Activated naive CD4-positive, alpha-beta T cell treated with anti-CD3 and anti-CD28 coated beads for 36 hours (primary cell): Measurements from ENCODE around the gene PTPRN2. TPM values are rescaled to one million over a fixed set of nuclear protein-coding genes. Genes with fewer than 3 reads are reported as not detected.
"Not testable (repeated sequence)": the region's sequence is repeated elsewhere in the genome, so short reads cannot be mapped to it uniquely, and the experiment has no call there.

Experiments used
- CTCF ChIA-PET: fragments of 350-600 bp; sonication (Branson Sonifier 250); formaldehyde crosslinking; loops from one replicate; lab custom pipeline; 2021; ENCODE audit warnings: antibody characterized with exemption; lab: Charles Lee
- DNase-seq: peaks from one replicate; pipeline ENCODE4 v3.0.0-alpha.2; 2020
- H3K27ac Mint-ChIP-seq: one replicate; pipeline ENCODE4 v1.8.0; 2021; ENCODE audit warnings: mild to moderate bottlenecking, mixed read lengths
- H3K27me3 Mint-ChIP-seq: one replicate; pipeline ENCODE4 v1.8.0; 2021; ENCODE audit warnings: low read depth, mixed read lengths
- H3K36me3 Mint-ChIP-seq: one replicate; pipeline ENCODE4 v1.8.0; 2021; ENCODE audit warnings: low read depth, mixed read lengths
- H3K4me1 Mint-ChIP-seq: one replicate; pipeline ENCODE4 v1.8.0; 2021; ENCODE audit warnings: low read depth, mixed read lengths
- H3K4me3 Mint-ChIP-seq: one replicate; pipeline ENCODE4 v1.8.0; 2021; ENCODE audit warnings: mild to moderate bottlenecking, moderate library complexity, mixed read lengths
- H3K9me3 Mint-ChIP-seq: one replicate; pipeline ENCODE4 v1.8.0; 2021; ENCODE audit warnings: mixed read lengths
- intact Hi-C: fragments of 100-400 bp; cut with micrococcal nuclease; formaldehyde crosslinking; loops from one replicate; pipeline ENCODE4 v1.15.1; 2023
- total RNA-seq, 2 experiments: library from RNA; stranded (reverse); gene quantifications; one replicate each; pipeline ENCODE4 v1.2.3, GENCODE V29; 2021

The PTPRN2 gene
- total RNA-seq, 2 experiments from 2014 or later = 0.54 to 0.62 TPM

DNA sequence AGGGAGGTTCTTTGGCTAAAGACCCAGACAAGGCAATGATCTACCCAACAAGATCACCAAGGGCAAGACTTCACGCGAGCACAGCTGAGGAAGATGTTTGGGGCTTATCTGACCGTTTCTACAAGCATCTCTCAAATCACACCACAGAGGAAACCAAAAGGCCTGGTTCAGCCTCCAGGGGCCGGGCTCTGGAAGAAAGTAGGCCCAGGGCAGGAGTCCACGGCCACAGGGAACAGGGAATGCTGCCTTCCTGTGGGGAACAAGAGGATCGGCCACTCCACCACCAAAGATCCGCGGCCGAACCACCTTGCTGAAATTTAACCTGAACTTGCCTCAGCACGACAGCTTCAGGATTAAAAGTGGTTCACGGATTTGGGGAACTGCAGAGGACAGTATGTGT is 332.5 kb downstream of the PTPRN2 start:
- CTCF ChIA-PET = interaction anchor here (0.6 kb wide), 1 partner anchor 331 kb away, joined by 3 read pairs; no protein-coding TSS in a partner anchor
- DNase-seq = no peak

DNA sequence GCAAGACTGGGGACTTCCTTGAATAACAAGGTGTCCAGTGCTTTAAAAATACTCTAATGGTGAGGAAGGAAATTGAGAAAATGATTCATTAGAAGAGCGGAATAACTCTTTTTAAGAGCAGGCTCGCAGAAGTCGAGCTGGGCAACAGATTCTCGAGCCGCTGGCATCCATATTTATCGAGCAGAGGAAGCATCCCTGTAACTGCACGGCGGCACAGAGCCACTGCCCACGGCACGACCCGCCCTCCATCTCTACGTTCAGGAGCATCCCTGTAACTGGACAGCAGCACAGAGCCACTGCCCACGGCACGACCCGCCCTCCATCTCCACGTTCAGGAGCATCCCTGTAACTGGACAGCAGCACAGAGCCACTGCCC is 334.0 kb downstream of the PTPRN2 start:
- H3K4me3 Mint-ChIP-seq, H3K36me3 Mint-ChIP-seq, DNase-seq, H3K27me3 Mint-ChIP-seq, H3K4me1 Mint-ChIP-seq, intact Hi-C loops, CTCF ChIA-PET, H3K27ac Mint-ChIP-seq, H3K9me3 Mint-ChIP-seq: not testable (repeated sequence)

More for the DNA sequence above, 332.5 kb downstream of the PTPRN2 start:
- no peaks in the 10 kb centered on the region for H3K9me3 Mint-ChIP-seq
- no peaks in the 10 kb centered on the region for H3K36me3 Mint-ChIP-seq
- no peaks in the 10 kb centered on the region for H3K27me3 Mint-ChIP-seq
- no peak overlapping the region for H3K27ac Mint-ChIP-seq
- H3K4me1 Mint-ChIP-seq = no peaks in the 10 kb centered on the region
- no peak overlapping the region for H3K4me3 Mint-ChIP-seq
- intact Hi-C loops = no loop called here

DNA sequence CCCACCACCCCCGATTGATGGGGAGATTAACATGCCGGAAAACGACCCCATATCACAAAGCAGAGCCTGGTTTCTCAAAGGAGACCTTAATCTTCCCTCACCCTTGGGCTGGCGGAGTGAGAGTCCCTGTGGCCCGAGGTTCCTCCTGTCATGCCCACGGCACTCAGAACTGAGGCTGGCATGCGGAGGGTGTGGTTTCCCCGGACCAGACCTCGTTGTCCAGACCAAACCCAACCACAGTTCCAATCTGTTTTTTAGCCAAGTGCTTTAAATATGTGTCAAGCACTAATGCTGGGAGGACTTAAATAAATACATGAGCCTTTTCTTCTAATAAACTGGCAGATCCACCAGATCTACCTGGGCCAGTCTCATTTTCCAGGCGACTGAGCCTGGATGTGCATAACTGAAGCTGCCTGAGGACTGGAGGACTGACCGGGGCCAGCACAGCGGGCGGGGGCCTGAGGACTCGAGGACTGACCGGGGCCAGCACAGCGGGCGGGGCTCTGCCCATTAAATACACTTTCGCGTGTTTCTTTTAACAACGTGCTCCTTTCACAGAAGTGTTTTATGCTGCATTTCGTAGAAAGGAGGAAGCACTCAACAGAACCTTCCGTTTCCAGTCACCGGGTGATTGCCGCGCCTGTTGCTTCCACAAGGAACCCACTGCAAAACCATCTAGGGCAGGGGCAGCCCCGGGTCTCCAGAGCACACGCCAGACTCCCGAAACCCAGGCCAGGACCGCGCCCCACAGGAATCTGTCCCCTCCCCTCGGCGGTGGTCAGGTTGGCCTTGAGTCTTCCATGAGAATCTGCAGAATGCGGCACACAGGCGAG is 334.6 kb downstream of the PTPRN2 start:
- H3K4me1 Mint-ChIP-seq = no peaks in the 10 kb centered on the region
- H3K4me3 Mint-ChIP-seq = no peak overlapping the region
- no peaks in the 10 kb centered on the region for H3K36me3 Mint-ChIP-seq
- intact Hi-C loops = no loop called here
- H3K27me3 Mint-ChIP-seq = no peaks in the 10 kb centered on the region
- no peak overlapping the region for H3K27ac Mint-ChIP-seq
- no peaks in the 10 kb centered on the region for H3K9me3 Mint-ChIP-seq
- CTCF ChIA-PET = no interaction called here
- DNase-seq = no peak

DNA sequence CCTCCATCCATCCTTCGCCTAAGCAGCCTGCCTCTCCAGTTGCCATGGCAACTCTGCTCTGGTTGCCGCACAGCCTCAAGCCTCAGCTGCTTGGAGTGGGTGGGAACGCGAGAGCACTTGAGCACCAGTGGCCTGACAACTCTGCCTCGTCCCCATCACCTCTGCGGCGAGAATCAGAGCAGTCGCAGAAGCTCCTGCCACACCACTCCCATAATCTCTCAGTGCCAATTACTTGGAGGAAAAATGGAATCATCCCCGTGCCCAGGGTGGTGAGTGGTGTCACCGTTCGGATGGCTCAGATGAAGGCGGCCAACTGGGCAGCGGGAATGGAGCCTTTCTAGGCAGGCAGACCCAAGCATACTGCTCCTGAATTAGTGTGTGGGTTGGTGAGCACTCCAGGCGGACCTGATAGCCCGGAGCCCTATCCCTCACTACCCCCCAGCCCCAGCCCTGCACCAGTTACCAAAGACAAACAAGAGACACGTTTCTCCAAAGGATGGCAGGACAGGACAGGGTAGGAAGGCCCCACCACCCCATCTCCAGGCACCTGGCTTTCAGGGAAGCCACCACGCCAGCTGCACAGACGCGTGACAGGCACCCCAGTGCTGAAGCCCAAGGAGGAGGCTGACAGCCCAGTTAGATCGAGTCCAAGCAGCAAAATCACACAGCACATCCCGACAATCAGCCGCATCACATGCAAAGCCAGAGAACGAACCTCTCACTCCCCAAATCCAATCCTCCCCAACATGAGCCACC is 335.4 kb downstream of the PTPRN2 start:
- DNase-seq = no peak
- no peaks in the 10 kb centered on the region for H3K36me3 Mint-ChIP-seq
- H3K27me3 Mint-ChIP-seq = no peaks in the 10 kb centered on the region
- H3K9me3 Mint-ChIP-seq = no peaks in the 10 kb centered on the region
- no peak overlapping the region for H3K27ac Mint-ChIP-seq
- CTCF ChIA-PET = no interaction called here
- H3K4me3 Mint-ChIP-seq = no peak overlapping the region
- intact Hi-C loops = no loop called here
- H3K4me1 Mint-ChIP-seq = no peaks in the 10 kb centered on the region

DNA sequence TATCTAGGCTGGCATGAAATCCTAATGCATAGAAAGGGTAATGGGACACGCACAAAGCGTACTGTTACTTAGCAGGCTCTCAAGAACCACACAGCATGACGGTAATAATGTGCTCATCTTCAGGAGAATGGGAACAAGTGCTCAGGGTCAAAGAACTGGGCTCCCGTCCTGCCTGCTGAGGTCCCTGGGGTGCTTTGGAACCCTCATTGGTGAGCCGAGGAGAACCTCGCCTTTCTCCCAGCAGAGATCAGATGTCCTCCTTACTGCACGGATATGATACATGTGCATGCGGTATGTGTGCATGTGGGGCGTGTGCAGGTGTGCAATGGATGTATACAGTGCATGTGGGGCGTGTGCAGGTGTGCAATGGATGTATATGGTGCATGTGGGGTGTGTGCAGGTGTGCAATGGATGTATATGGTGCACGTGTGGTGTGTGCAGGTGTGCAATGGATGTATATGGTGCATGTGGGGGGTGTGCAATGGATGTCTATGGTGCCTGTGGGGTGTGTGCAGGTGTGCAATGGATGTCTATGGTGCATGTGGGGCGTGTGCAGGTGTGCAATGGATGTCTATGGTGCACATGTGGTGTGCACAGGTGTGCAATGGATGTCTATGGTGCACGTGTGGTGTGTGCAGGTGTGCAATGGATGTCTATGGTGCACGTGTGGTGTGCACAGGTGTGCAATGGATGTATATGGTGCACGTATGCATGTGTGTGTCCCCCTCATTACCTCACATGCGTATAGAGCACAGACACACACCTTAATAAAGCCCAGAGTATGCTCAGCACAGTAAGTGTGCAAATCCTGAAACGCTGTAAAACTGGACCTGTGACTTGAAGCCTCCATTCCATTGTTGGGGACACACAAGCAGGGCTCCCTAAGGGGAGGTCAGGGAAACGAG is 336.3 kb downstream of the PTPRN2 start:
- no peak overlapping the region for H3K4me3 Mint-ChIP-seq
- no peak for DNase-seq
- intact Hi-C loops = no loop called here

DNA sequence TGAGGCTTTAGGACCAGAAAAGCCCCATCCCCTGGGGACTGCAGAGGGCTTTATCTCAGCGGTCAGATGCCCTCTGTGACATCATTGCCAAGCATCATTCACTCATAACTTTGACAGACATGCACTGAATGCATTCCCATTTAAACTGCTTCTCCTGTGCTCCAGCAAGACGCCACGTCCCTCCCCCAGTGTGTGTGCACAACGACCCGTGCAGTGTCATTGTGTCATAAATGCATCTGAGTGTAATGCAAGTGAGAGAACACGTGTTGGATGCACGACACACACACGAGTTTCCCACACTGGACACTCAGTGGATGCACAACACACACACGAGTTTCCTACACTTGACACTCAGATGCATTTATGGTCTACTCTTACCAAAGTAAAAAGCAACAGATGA is 337.9 kb downstream of the PTPRN2 start:
- intact Hi-C loops = no loop called here
- no peaks in the 10 kb centered on the region for H3K27me3 Mint-ChIP-seq
- H3K36me3 Mint-ChIP-seq = no peaks in the 10 kb centered on the region
- CTCF ChIA-PET = no interaction called here
- H3K4me3 Mint-ChIP-seq = no peak overlapping the region
- no peaks in the 10 kb centered on the region for H3K9me3 Mint-ChIP-seq
- no peaks in the 10 kb centered on the region for H3K4me1 Mint-ChIP-seq
- no peak for DNase-seq
- no peak overlapping the region for H3K27ac Mint-ChIP-seq

More for the DNA sequence above, 336.3 kb downstream of the PTPRN2 start:
- Mint-ChIP-seq H3K27me3 (no peaks in the 10 kb centered on the region), H3K27ac (no peak overlapping the region), H3K9me3 (no peaks in the 10 kb centered on the region), H3K4me1 (no peaks in the 10 kb centered on the region), H3K36me3 (no peaks in the 10 kb centered on the region)
- CTCF ChIA-PET = no interaction called here

DNA sequence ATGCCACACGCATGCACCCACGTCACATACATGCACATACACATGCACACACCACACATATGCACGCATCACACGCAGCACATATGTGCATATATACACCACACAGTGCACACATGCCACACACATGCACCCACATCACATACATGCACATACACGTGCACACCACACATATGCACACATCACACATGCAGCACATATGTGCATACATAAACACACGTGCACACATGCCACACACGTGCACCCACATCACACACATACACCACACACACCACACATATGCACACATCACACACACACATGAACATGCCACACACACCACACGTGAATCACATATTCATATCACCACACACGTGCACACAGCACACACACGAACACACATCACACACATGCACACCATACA is 338.8 kb downstream of the PTPRN2 start:
- Mint-ChIP-seq H3K36me3 (no peaks in the 10 kb centered on the region), H3K27me3 (no peaks in the 10 kb centered on the region), H3K9me3 (no peaks in the 10 kb centered on the region), H3K4me3 (no peak overlapping the region), H3K4me1 (no peaks in the 10 kb centered on the region), H3K27ac (no peak overlapping the region)
- intact Hi-C loops = no loop called here
- CTCF ChIA-PET = no interaction called here
- no peak for DNase-seq

DNA sequence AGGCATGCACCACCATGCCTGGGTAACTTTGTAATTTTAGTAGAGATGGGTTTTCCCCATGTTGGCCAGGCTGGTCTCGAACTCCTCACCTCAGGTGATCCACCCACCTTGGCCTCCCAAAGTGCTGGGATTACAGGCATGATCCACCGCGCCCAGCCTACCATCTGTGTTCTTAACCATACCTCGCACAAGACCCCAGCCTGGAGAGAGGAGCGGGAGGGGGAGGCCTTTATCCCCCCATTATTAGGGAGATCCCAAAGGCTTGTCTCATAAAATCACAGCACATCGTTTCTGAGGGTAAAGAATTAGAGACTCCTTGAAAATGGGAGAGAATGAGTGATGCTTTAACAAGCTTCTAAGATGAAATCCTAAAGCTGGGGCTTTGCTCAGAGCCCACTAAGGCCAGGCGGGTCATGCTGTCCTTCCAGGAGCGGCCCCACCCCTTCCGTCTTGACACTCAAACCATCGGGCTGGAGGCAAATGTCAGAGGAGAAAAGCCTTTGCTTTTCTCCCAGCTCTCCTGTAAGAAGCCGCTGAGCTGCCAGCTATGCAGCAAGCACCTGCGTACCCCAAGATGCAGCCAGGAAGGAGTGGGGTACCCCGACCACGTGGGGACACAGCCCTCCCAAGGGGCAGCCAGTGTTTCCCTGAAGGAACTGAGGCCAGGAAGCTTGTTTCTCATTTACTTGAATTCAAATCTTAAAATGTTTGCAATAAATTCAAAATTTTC is 339.7 kb downstream of the PTPRN2 start:
- Mint-ChIP-seq H3K36me3 (no peaks in the 10 kb centered on the region), H3K27ac (no peak overlapping the region), H3K4me3 (no peak overlapping the region), H3K27me3 (no peaks in the 10 kb centered on the region), H3K9me3 (no peaks in the 10 kb centered on the region), H3K4me1 (no peaks in the 10 kb centered on the region)
- DNase-seq = no peak
- CTCF ChIA-PET = interaction anchor here (0.6 kb wide), 1 partner anchor 774 kb away, joined by 3 read pairs; no protein-coding TSS in a partner anchor
- intact Hi-C loops = no loop called here

DNA sequence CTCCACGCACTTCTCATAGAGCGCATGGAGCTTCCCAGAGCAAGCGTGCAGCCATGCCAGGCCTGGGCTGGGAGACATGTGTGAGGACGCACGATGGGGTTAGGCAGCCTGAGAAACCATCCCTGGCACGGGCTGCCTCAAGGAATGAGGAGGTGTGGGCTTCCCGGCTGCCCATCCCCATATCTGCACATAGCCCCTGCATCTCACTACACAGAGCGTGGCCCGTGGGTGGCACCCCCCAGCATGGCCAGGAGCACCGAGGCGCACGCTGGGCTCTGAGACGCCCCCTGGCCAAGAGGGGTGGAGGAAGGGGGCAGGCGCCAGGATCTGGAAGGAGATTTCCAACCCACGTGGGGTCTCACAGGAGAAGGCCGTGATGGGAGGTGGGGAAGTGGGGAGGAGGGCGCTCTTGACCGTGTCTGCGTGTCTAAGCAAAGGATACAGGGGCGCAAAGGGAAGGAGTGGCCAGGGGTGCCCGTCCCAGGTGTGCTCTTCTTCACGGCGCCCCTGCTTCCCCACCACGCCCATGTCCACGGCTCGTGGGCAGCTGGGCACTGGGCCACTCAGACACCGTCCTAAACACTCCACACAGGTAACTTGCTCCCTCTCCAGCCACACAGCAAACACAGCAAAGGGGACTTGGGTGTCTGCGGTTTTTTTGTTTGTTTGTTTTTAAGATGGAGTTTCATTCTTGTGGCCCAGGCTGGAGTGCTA is 340.5 kb downstream of the PTPRN2 start:
- DNase-seq = no peak
- Mint-ChIP-seq H3K36me3 (no peaks in the 10 kb centered on the region), H3K9me3 (no peaks in the 10 kb centered on the region), H3K27ac (no peak overlapping the region), H3K4me1 (no peaks in the 10 kb centered on the region), H3K27me3 (no peaks in the 10 kb centered on the region), H3K4me3 (no peak overlapping the region)
- intact Hi-C loops = no loop called here
- CTCF ChIA-PET = no interaction called here

DNA sequence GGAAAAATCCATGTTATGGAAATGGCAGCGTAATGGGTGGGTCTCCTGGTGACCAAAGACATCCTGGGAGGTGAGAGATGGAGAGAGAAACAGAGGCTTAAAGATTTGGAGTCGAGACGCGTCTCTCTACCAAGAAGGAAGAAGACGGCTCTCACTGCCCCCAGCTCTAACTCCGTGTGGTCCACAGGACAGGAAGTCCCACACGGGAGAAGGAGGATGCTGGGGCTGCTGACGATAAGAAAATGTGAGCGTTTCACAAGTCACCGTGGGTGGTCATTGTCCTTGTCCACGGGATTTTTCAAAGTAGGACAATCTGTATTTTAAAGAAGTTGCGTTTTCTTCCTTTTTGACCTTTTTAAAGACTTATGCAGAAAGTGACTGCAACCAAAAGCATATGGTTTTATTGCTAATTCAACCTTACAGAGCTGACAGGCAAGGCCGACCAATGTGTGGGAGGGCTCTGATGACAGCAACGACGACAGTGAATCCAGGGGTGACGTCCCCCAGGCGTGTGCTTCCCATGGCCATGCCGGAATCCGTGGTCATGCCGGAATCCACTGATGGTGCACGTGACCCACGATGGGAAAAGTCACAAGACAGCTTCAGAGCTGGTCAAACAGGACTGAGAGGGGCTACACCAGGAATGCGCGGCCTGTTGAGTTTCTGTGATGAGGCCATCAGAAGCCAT is 341.2 kb downstream of the PTPRN2 start:
- intact Hi-C loops = no loop called here
- CTCF ChIA-PET = no interaction called here
- Mint-ChIP-seq H3K9me3 (no peaks in the 10 kb centered on the region), H3K27ac (no peak overlapping the region), H3K4me1 (no peaks in the 10 kb centered on the region), H3K27me3 (no peaks in the 10 kb centered on the region), H3K36me3 (no peaks in the 10 kb centered on the region), H3K4me3 (no peak overlapping the region)
- DNase-seq = no peak

DNA sequence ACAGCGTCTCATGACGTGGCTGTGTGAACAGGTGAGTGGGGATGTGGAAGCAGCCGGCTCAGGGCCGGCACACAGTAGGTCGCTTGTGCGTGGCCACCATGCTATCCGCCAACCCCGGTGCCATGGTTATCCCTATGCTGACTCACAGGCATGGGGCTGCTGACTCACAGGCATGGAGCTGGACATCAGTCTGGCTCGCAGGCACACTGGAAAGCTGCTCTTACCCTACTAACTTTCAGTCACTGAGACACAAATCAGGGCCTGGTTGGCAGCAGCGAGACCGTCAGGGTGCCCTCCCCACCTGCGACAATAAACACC is 341.9 kb downstream of the PTPRN2 start:
- no peak overlapping the region for H3K4me3 Mint-ChIP-seq
- DNase-seq = no peak
- CTCF ChIA-PET = no interaction called here
- intact Hi-C loops = no loop called here
- H3K36me3 Mint-ChIP-seq = no peaks in the 10 kb centered on the region
- H3K4me1 Mint-ChIP-seq = no peaks in the 10 kb centered on the region
- no peaks in the 10 kb centered on the region for H3K27me3 Mint-ChIP-seq
- H3K9me3 Mint-ChIP-seq = no peaks in the 10 kb centered on the region
- H3K27ac Mint-ChIP-seq = no peak overlapping the region
